ENCODE measurements around the gene MYL11.

DNA sequence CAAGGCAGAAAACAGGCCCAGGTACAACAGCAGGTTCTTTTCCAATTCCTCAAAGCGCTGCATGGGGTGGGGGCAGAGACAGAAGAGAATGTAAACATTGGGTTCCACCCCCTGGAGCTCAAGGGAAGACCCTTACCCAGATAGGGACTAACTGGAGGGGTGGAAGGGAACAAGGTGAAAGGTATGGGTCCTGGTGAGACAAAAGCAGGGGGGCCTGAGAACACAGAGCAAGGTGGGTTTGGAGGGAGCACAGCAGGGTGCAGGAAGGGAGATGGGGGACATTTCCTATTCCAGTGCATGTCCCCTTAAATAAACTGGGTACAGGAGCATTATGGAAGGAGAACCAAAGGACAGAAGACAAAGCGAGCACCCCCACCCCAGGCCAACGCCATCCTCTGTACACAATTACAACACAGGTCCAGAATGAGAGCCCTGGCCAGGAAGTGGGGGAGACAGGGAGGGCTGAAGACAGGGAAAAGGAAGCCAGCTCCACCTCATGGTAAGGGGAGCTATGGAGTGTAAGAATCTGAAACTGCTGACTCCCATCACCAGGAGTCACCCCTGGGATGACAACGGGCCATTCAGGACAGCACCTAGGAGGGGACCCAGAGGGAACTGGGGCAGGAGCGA, 17.4 kb upstream of the MYL11 start:
- TF ChIP-seq, protein P1, sequence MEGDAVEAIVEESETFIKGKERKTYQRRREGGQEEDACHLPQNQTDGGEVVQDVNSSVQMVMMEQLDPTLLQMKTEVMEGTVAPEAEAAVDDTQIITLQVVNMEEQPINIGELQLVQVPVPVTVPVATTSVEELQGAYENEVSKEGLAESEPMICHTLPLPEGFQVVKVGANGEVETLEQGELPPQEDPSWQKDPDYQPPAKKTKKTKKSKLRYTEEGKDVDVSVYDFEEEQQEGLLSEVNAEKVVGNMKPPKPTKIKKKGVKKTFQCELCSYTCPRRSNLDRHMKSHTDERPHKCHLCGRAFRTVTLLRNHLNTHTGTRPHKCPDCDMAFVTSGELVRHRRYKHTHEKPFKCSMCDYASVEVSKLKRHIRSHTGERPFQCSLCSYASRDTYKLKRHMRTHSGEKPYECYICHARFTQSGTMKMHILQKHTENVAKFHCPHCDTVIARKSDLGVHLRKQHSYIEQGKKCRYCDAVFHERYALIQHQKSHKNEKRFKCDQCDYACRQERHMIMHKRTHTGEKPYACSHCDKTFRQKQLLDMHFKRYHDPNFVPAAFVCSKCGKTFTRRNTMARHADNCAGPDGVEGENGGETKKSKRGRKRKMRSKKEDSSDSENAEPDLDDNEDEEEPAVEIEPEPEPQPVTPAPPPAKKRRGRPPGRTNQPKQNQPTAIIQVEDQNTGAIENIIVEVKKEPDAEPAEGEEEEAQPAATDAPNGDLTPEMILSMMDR (IDR thresholded peaks at IDR 0.05) = no peak
- TF ChIP-seq EP300 (IDR thresholded peaks at IDR 0.05; ENCODE audit: low read depth) = no peak
